ENCODE data around the gene CARS1.

CARS1 gene

DNA sequence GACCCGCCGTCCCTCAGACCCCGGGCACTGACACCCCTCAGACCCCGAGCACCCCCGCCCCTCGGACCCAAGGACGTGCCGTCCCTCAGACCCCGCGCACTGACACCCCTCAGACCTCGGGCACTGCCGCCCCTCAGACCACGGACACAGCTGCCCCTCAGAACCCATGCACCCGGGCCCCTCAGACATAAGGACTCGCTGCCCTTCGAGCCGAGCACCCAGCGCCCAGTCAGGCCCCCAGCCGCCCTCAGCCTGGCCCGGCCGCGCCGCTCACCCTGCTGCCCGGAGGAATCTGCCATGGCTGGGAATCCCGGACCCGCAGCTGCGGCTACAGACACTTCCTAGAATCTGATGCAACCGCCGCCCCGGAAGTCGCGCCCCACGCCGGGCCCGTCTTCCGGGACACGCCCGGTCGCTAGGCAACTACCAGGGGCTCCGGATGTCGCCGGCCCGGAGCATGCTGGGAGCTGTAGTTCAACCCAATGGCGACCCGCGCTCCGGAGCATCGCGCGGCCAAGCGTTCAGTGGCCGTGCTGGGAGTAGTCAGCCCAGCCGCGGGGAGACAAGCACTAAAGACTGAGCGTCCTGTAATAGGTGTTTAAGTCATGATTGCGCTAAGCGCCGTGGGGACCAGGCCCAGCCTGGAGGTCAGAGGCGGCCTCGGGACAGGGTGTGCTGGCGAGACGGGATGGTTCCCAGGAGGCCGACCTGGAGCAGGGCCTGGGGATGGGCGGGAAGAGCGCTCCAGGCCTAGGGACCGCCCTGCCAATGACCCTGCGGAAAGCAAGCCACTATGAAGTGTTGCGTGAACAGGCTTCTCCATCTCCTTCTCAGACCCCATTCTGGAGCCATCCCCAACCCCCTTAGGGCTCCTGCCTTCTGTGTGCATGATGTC lies at the start of gene CARS1:
Gene CARS1, minus strand, starts transcription at position 355 of the 895 bp plus-strand sequence. Its CDS starts 56 bp downstream, at position 299.
- DNase-seq, result peak; percentile 87

DNA sequence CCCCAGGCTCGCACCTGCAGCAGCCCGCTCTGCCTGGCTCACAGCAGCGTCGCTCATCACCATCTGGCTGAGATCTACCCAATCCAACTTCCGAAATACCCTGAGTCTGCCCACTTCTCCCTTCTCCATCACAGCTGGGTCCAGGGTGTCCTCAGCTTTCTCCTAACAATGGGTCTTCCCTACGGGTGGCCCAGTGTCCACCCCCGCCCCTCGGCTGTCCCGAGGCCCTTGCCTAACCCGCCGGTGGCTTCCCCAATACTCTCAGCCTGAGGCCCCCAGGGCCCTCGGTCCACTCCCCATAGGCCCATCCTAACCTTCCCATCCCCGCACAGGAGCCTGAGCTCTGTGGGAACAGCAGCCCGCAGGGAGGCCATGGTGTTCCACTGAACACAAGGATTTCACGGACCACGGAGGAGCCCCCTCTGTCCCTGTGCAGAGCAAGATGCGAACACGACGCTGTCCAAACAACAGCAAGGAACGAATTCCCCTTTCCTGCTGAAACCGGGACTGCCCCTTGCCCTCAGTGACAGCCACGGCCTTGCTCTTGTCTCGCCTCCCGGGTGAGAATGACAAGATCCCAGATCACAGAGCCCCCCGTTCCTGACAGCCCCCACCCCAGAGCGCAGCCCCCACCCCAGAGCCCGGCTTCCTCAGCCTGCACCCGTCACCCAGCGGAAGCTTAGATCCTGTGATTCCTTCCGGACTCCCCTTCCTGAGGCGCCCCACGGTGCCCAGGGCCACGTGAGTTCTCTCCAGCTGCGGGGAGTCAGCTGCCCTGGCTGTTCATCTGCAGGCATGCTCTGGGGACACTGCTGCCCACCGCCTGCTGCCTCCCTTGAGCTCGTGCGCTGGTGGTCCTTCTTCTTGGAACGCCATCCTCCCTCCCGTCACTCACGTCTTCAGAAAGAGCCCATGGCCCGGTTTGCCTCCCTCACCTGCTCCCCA lies 48.8 kb upstream of the CARS1 start:
- DNase-seq, result no peak

DNA sequence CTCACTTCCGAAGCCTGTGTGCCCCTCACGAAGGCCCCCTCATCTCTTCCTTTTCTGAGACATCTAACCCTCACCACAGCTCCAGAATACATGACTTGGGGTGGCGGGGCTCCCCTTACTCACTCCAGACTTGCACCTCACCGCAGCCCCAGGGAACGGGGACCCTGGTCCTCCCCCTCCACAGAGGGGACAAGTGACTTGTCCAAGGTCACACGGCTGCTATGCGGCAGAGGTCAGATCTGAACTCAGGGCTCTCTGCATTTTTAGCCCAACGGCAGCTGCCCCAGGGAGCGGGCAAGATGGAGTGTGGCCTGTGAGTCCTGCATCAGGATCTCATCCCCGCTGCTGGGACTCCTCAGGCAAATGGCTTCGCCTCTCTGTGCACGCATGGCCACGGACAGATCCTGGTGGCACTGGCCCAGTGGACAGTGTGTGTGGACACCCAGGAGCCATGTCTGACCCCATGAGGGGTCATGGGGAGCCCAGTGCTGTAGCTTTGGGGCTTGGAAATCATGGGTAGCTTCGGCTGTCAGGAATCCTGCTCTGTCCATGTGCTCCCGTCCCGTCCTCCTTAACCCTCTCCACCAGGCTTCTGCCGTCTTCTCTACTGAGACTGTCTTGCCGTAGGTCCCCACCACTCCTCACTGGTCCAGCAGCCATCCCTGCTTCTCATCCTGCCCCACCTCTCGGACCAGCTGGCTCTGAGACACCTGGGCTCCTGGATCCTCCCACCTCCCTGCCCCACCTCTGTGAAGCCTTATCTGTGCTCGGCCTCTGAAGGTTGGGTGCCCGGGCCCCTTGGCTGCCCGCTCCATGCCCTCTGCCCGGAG lies 48.0 kb upstream of the CARS1 start:
- no peak for DNase-seq

DNA sequence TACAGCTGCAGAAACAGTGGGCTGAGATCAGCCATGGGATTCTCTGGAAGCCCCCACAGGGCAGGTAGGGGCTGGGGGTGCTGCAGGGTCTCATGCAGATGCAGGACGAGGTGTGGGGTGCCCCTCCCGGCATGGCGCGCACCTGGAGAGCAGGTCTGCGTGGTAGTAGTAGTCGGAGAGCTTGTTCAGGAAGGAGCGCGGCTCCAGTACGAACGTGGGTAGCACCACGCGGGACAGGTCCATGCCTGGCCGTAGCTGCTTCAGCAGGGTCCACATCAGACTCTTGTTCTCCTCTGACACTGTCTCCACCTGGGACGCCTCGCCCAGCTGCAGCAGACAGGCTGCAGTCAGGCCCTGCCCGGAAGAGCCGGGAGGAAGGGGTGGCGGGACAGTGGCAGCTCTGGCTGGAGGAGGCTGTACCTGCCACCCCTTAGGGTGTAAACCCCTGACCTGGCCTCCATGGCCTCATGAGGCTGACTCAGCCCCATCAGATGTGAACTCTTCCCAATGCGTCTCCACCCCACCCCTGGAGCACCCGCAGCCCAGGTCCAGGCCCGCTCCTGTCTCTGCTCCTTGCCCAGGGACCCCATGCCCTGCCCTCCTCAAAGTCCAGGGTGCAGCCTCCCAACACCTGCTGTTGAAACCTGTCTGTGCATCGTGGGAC lies 47.0 kb upstream of the CARS1 start:
- DNase-seq, result no peak

DNA sequence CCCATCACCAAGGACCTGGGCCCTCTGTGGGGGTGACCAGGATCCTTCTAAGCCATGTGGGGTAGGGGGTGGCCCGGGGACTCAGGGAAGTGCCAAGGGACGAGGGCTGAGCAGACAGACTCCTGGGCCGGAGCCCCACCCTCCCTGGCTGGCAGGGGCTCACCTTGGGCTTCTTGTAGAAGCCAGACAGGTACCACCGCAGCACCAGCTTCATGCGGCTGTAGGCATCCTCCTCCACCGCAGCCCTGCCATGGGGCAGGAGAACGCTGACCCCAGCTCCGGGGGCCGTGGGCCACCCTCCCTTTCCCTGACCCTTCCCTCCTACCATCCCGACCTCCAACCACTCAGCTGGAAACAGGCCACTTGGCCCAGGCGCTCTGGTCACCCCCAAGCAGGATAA lies 45.9 kb upstream of the CARS1 start:
- DNase-seq, result no peak

DNA sequence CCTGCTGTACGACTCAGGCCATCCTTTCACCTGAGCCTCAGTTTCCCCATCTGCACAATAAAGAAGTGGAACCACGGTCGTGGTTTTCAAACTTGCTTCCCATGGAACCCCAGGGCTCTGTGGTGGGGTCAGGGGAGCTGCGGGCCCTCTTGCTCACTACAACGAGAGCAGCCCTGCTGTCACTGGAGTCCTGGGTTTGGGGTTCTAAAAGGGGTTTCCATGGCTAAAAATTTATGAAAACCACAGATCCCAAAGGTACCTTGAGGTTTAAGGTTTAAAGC lies 45.4 kb upstream of the CARS1 start:
- no peak for DNase-seq

DNA sequence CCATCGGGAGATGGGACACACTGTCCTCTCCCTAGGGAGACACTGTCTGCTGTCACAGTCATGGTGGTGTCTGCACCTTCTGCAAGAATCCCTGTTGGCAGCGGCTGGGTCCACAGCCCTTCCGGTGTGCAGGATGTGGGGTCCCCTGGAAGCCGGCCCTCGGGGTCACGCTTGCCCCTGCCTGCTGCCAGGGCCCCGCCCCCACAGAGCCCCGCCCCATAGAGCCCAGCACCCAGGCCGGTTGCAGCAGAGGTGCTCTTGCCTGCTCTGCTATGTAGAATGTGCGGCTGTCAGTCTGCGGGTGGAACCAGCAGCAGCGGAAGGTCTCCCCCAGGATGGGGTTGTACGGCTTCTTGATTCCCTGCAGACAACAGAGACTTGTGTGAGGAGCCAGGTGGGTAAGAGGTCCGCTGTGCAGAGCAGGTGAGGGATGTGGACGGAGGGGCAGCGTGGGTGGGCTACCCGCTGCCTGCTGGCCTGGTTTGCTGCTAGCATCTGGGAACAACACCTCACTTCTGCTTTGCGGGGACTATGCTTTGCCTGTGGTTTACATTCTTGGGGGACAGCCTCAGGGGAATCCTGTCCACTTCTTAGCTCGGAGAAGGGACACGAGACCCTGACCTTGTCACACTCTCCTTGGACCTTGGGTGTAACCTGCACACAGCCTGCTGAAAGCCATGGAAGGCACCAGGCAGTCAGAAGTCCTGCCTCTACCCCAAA lies 44.9 kb upstream of the CARS1 start:
- no peak for DNase-seq

DNA sequence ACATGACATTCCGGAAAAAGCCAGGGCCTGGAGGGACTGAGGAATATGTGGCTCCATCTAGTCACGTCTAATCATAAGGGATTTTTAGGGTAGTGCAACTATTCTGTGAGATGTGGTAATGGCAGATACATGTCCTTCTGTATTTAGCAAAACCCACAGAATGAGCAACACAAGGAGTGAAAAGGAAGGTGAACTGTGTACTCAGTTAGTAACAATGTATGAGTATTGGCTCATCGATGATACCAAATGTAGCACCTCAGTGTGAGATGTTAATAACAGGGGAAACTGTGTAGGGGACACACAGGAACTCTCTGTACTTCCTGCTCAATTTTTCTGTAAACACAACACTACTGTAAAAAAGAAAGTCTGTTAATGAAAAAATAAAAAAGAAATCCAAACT lies 42.0 kb upstream of the CARS1 start:
- no peak for DNase-seq

DNA sequence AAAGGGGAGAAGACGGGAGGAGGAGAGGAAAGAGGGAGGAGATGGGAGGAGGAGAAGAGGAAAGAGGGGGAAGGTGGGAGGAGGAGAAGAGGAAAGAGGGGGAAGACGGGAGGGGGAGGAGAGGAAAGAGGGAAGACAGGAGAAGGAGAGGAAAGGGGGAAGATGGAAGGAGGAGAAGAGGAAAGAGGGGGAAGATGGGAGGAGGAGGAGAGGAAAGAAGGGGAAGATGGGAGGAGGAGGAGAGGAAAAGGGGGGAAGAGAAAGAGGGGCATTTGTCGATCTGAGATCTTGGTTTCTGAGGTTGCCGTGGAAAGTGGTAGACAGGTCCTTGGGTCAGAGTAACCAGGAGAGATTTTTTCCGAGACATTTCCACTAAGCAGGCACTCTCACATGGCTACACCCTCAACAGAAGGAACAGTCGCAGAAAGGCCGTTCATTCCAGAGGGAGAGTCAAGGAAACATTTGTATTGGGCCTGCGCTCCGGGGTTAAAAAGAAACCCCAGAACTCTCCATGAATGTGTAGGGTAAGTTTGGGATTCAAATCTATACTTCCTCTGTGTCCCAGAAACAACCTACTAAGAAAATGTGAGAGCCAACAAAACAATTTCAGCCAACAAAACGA lies 39.8 kb upstream of the CARS1 start:
- no peak for DNase-seq

DNA sequence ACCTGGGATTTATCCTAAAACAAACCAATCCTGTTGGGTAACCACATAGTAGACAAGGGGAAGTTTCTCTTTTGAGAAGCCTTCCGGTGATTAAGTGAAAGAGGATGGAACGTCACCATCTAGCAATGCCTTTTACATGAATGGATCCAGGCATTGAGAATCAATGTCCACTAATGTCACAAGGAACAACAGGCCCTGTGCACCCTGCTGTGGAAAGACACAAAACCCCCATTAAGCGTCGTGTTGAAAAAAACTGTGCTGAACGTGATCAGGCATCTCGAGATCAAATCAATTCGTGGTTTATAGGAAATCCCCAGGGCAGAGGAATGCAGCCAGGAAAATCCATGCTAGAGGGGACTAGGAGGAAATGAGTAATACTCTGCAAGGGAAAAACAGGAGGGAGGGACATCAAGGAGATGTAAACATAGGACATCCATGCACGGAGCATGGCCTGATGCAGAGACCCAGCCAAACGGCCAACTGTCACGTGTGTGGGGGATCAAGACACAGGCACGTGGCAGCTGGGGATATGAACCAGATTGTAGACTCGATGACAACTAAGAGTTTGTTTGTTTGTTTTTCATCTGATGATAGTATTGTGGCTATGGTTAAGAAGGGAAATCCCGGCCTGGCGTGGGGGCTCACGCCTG lies 38.6 kb upstream of the CARS1 start:
- no peak for DNase-seq

DNA sequence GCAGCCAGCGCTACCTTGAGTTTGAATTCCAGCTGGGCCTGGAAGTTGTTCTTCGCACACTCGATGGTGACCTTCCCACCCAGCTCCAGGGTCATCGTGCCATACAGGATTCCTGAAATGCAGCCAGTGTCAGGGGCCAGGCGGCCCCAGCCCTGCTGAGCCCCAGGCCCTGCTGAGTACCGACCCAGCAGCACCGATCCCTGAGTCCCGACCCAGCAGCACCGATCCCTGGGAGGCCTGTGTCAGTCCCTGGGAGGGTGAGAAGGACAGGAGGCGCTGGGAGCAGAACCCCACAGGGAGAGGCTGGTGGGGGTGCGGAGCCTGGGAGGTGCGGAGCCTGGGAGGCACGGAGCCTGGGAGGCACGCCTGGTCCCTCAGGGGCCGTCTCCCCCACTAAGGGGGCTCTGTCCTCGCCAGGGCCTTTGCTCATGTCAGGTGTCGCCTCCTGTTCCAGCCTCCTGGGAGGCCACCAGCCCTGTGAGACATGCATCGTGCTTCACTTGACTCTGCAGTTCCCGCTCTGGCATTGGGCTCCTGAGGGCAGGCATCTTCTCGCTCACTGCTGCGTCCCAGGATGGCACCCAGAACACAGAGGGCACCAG lies 37.1 kb upstream of the CARS1 start:
- no peak for DNase-seq

DNA sequence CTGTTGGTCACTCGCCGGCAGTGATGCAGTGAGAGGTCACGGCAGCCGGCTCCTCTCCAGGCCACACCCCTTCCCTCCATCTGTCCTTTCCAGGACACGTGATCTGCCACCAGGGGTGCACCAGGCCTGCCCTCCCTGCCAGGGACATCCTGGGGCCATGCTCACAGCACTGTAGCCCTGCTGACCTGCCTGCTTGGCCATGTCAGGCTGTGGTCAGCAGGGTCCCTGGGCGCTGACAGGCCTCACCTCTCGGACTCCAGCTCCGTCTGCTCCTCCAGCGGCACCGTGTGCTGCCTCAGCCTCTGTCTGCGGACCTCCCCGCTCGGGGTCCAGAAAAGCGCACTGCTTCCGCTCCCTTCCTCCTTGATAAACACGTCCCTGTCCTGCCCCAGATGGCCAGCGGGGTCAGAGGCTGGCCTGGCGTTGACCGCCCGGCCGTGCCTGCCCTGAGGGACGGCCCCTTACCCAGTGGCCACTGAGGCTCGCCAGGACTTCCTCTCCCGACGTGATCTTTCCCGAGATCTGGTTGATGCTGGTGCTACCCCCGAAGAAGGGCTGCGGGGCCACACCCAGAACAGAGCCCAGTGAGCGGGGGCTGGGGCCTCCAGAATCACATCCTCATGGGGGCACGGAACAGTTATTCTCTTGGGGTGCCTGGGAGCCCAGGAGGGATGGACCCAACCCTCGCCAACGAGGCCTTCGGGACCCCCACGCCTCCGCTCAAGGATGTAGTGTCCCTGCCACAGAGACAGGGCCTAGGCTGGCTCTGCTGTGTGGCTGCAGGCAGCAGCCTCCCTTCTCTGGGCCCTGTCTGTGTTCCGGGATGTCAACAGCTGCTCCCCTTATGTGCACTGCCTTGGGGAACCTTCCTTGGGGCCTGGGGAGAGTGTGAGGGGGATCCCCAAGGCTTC lies 36.3 kb upstream of the CARS1 start:
- no peak for DNase-seq

DNA sequence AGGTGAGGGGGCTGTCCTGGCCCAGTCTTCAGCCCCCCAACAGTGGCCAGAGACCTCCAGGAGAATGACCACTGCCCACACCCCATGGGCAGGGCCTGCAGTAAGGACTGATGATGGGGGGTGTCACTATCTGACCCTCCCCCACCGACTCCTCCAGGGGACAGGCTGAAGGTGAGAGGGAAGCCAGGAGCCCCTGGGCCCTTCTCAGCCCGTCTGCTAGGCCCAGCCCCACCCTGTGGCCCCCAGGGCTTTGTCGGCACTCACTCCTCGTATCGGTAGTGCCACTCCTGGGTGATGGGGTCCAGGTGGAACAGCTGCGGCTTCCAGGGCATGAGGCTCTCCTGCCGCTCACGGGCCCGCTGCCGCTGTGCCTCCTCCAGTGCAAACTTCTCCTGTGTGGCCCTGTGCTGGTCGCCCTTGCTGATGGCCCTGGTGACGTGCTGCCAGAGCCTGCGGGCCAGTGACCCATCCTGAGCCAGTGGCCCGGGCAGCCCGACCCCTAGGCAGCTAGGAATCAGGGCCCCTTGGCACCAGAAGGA lies 35.4 kb upstream of the CARS1 start:
- no peak for DNase-seq

DNA sequence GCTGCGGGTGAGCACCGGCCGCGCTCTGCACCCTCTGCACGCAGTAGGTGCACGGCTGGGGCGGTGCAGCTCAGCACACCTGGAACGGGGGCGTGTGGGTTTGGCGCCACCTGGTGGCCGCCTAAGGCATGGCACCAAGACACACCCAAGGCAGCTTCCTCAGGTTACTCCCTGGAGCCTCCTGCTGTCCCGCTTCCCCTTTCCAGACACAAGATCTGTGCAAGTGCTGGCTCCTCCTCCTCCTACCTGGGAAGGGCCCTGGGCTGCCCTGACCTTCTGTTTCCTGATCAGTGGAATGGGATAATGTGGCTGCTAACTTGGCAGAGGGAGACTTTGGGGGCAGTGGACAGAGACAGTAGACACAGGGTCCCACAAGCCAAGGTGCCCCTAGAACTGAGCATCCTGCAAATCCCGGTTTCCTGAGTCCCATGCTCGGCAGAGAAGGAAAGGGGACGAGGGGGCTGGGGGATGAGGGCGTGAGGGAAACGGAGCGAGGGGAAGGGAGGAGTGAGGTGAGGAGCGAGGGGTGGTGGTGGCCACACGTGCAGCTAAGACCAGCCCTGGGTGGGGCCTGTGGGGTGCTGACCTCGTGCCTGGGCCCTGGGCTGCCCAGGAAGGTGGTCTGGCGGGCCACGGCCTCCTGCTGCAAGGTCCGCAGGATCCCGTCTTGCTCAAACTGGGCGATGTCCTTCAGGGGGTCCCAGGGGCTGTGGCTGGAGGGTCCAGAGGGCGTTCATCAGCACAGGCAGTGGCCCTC lies 34.8 kb upstream of the CARS1 start:
- DNase-seq, result peak; percentile 29

DNA sequence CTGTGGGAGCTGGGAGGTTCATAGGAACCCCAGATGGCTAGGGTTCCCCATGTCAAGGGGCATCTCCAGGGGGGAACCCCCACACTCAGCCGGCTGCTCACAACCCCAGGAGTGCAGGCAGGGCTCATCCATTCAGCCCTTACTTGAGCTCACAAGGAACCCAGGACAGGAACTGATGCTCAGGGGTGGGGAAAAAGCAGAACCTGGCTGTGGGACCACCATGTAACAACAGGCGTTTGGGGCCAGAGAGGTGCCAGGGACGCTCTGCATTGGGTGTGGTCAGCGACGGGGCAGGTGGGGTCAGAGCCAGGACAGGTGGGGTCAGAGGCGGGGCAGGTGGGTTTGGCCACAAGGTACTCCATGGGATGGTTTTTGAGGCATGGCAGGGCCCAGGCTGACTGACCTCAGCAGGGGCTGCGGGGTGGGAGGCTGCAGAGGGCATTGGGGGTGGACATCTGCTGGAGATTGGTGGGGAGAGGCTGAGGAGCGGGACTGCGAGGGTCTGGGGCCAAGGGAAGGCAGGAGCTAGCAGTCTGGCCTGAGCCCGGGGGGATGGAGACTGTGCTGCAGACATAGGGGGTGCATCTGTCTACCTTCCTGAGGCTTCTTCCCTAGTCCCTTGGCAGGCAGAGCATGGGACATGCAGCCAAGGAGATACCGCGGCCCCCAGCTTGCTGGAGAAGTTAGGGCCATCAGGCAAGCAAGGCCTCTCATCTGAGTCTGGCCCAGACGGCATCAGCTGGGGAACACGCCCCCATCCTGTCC lies 34.0 kb upstream of the CARS1 start:
- DNase-seq, result no peak

DNA sequence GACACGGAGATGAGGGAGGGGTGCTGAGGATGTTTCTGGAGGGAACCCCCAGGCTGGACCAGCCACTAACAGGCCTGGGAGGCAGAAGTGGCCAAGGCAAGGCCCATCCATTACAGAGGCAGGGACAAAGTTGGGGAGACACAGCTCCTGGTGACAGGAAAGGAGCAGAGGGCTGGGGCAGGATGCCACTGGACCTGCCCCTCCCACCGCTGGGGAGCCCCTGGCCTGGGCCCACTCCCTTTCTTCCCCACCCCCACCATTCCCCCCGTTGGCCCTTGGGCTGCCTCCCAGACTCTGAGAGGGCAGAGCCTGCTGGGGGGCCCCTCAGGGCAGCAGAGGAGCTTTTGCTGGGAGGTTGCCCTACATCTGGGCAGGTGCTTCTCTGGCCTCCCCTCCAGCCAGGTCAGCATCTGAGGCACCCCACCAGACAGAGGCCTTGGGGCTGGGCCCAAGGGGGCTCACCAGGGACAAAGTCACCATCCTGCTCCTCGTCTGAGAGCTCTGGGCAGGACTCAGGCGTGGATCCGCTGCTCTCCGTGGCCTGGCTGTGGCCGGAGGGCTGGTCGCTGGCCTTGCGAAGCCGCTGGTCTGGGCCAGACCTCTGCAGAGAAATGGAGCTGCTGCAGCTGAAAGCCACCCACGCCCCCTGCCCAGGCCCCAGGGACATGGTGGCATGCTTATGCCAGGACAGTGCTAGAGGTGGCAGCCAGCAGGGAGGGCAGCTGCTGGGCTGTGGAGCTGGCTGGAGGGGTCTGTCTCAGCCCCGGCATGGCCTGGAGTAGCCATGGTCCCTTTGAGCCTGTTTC lies 33.1 kb upstream of the CARS1 start:
- DNase-seq, result no peak

Measured in NCI-H2029 (cell line).